Bronchial epithelial cell (primary cell): ENCODE data around the gene CEP112. TPM values are rescaled to one million over a fixed set of nuclear protein-coding genes. Genes with fewer than 3 reads are reported as not detected.

Experiments
- DNase-seq: peaks from one replicate; pipeline ENCODE4 v3.0.0-alpha.2; 2010; ENCODE audit warnings: low read depth
- FAIRE-seq: peaks from 2 replicates; lab custom pipeline; 2011; peaks lifted over from hg19 to GRCh38; lab: Jason Lieb, UNC
- H3K27me3 ChIP-seq: 2 replicates; pipeline ENCODE4 v1.5.1; 2011; ENCODE audit warnings: low read length; ENCODE audit not compliant: control insufficient read depth, insufficient read depth
- H3K36me3 ChIP-seq: 2 replicates; pipeline ENCODE4 v1.5.1; 2011; ENCODE audit warnings: low read length; ENCODE audit not compliant: control insufficient read depth, insufficient read depth
- H3K4me3 ChIP-seq: 2 replicates; pipeline ENCODE4 v1.5.1; 2011; ENCODE audit warnings: mild to moderate bottlenecking, low read depth, low read length, control low read depth
- total RNA-seq: library from RNA; depleted of rRNA; stranded (reverse); fragments of >200 nt; gene quantifications from 2 replicates; pipeline ENCODE4 v1.2.1, GENCODE V29; 2014
- TF ChIP-seq, protein P1 (sequence below): IDR thresholded peaks from 2 replicates; pipeline ENCODE4 v1.5.1; 2011; ENCODE audit warnings: mild to moderate bottlenecking, moderate library complexity, low read length, control low read depth, inconsistent platforms; ENCODE audit not compliant: insufficient read depth, severe bottlenecking

The CEP112 gene
- total RNA-seq, 1 donor from 2014 or later: 2.4 TPM

DNA sequence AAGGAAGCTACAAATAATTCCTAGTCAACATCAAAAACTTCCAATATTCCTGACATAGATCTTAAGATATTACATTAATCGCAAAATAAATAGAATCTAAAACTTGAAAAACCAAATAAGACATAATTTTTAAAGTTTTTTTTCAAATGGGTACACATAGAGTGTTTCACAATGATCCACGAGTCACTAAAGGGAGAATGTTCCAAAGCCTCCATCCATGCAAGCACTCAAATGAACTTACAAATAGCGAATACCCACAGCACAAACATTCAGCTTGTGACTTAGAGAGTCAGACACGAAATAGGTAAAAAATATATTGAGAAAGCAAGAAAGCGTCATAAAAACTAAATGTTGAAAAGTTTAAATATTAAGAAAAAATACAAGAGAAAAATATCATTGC lies 65.7 kb downstream of the CEP112 start:
- H3K4me3 ChIP-seq: no peak overlapping the region
- H3K36me3 ChIP-seq: no peaks in the 10 kb centered on the region
- no peak for FAIRE-seq
- DNase-seq: peak; percentile 3
- TF ChIP-seq, protein P1, sequence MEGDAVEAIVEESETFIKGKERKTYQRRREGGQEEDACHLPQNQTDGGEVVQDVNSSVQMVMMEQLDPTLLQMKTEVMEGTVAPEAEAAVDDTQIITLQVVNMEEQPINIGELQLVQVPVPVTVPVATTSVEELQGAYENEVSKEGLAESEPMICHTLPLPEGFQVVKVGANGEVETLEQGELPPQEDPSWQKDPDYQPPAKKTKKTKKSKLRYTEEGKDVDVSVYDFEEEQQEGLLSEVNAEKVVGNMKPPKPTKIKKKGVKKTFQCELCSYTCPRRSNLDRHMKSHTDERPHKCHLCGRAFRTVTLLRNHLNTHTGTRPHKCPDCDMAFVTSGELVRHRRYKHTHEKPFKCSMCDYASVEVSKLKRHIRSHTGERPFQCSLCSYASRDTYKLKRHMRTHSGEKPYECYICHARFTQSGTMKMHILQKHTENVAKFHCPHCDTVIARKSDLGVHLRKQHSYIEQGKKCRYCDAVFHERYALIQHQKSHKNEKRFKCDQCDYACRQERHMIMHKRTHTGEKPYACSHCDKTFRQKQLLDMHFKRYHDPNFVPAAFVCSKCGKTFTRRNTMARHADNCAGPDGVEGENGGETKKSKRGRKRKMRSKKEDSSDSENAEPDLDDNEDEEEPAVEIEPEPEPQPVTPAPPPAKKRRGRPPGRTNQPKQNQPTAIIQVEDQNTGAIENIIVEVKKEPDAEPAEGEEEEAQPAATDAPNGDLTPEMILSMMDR: no peak
- H3K27me3 ChIP-seq: no peaks in the 10 kb centered on the region

DNA sequence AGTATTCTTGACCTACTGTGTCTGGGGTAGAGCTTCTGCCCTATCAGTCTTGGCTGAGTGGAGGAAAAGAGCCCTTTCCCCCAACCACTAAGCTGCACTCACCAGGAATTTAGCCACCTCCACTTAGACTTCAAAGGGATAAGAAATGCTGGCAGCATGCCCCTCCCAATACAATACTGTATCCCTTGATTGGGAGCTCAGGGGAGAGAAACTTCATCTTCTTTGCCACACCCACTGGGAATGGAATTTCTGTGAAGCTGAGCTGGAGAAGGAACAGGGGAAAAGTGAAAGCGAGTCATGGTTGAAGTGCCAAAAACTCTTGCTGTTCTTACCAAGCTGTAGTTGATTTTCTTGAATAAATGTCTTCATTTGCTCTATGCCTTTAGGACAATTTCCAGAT lies 68.8 kb downstream of the CEP112 start:
- peak; percentile 20 for DNase-seq
- Histone ChIP-seq H3K27me3 (no peaks in the 10 kb centered on the region), H3K4me3 (no peak overlapping the region), H3K36me3 (no peaks in the 10 kb centered on the region)
- FAIRE-seq: peak; percentile 64
- TF ChIP-seq, protein P1: no peak

DNA sequence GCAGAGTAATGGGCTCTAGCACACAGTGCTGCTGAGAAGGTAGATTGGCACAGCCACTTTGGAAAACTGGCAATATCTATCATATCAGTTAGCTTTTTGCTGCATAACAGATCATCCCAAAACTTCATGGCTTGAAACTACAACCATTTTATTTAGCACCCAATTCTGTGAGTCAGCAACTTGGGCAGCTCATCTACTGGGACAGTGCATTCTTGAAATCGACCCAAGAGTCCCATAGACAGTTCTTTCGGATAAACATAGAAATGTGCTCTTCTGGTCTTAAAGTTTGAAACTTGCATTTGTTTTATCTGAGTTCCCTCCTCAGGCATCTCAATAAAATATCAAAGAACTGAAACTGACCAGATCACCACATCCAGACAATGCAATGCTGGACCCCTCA lies 76.7 kb downstream of the CEP112 start:
- Histone ChIP-seq H3K36me3 (no peaks in the 10 kb centered on the region), H3K4me3 (no peak overlapping the region), H3K27me3 (no peaks in the 10 kb centered on the region)
- TF ChIP-seq, protein P1: no peak
- FAIRE-seq: no peak
- DNase-seq: no peak

DNA sequence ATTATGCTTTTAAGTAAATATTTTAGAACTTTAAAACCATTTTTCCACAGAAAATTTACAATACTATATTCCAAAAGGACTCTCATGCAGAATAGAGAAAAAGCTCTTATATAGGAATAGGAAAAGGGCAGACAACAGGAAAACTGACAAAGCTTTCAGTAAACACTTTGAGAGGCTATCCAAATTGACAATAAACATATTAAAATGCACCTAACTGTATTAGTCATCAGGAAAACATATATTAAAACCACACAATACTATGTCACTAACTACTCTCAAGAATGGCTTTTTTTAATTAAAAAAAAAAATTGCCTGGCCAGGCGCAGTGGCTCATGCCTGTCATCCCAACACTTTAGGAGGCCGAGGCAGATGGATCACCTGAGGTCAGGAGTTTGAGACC lies 77.3 kb downstream of the CEP112 start:
- Histone ChIP-seq H3K27me3 (no peaks in the 10 kb centered on the region), H3K4me3 (no peak overlapping the region), H3K36me3 (no peaks in the 10 kb centered on the region)
- TF ChIP-seq, protein P1: no peak
- DNase-seq: no peak
- no peak for FAIRE-seq

DNA sequence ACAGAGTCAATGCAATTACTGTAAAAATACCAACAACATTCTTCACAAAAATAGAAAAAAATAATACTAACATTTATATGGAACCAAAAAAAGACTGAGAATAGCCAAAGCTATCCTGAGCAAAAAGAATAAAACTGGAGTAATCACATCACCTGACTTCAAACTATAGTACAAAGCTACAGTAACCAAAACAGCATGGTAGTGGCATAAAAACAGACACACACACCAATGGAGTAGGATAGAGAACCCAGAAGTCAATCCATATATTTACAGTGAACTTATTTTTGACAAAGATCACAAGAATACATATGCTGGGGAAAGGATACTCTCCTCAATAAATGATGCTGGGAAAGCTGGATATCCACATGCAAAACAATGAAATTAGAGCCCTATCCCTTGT lies 84.2 kb downstream of the CEP112 start:
- no peaks in the 10 kb centered on the region for H3K36me3 ChIP-seq
- TF ChIP-seq, protein P1: no peak
- H3K4me3 ChIP-seq: no peak overlapping the region
- FAIRE-seq: no peak
- H3K27me3 ChIP-seq: no peaks in the 10 kb centered on the region
- DNase-seq: no peak

DNA sequence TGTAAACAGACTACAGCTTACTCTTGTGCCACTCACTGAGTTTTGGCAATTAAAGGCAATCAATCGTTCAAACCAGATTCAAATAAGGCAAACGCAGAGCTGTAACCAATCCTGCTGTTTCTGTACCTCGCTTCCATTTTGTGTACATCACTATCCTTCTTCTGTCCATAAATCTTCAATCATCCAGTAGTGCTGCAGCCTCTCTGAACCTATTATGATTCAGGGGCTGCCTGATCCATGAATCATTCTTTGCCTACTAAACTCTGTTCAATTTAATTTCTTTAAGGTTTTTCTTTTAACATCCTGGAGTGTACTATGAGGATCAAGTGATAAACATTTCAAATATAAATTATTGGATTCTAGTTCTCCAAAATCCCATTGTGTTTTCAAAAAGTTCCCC lies 93.9 kb downstream of the CEP112 start:
- no peaks in the 10 kb centered on the region for H3K27me3 ChIP-seq
- DNase-seq (peak; percentile 13), FAIRE-seq (no peak)
- no peak overlapping the region for H3K4me3 ChIP-seq
- no peaks in the 10 kb centered on the region for H3K36me3 ChIP-seq
- TF ChIP-seq, protein P1: no peak
